Pulmonary artery endothelial cell (primary cell): Measurements from ENCODE around the gene TAS2R10. TPM values are rescaled to one million over a fixed set of nuclear protein-coding genes. Genes with fewer than 3 reads are reported as not detected.

ENCODE experiments used
- DNase-seq: peaks from one replicate; pipeline ENCODE4 v3.0.0-alpha.2; 2011; ENCODE audit warnings: low read depth, low spot score
- total RNA-seq: library from RNA; depleted of rRNA; stranded (reverse); fragments of >200 nt; gene quantifications from 2 replicates; pipeline ENCODE4 v1.2.3, GENCODE V29; 2014

TAS2R10 gene
- total RNA-seq, 1 donor from 2014 or later: 0.53 TPM

GRCh38 chr12:10779103-10779502 is 47.1 kb downstream of the TAS2R10 start:
- no peak for DNase-seq

Other genes with a start within 250 kb of the TAS2R10 start
- 26.1 and 34.1 TPM in 2 replicates for gene MAGOHB, start 212.7 kb downstream of the TAS2R10 start, total RNA-seq
- gene STYK1, start 152.3 kb downstream of the TAS2R10 start, total RNA-seq: 21.8 and 25.5 TPM in 2 replicates
- gene YBX3, start 103.0 kb downstream of the TAS2R10 start, total RNA-seq: 206 and 290 TPM in 2 replicates
- gene TAS2R7, start 23.7 kb downstream of the TAS2R10 start, total RNA-seq: not detected in 2 replicates
- 0.13 TPM in 1 of 2 replicates, not detected in the other for gene TAS2R8, start 19.1 kb downstream of the TAS2R10 start, total RNA-seq
- gene TAS2R9, start 16.2 kb downstream of the TAS2R10 start, total RNA-seq: not detected in 2 replicates
- gene PRR4, start 23.1 kb upstream of the TAS2R10 start, total RNA-seq: 0.21 and 0.46 TPM in 2 replicates
- 7.4 and 8.4 TPM in 2 replicates for gene PRH1, start 57.9 kb upstream of the TAS2R10 start, total RNA-seq
- gene TAS2R13, start 83.2 kb upstream of the TAS2R10 start, total RNA-seq: 0.56 and 0.73 TPM in 2 replicates
- gene PRH2, start 102.9 kb upstream of the TAS2R10 start, total RNA-seq: not detected in 2 replicates
- gene TAS2R14, start 112.9 kb upstream of the TAS2R10 start, total RNA-seq: 0.92 and 1.4 TPM in 2 replicates
- gene TAS2R50, start 160.6 kb upstream of the TAS2R10 start, total RNA-seq: 1.1 and 1.6 TPM in 2 replicates
- 2.2 TPM in 2 replicates for gene TAS2R20, start 171.9 kb upstream of the TAS2R10 start, total RNA-seq
- 3.9 and 4.1 TPM in 2 replicates for gene TAS2R19, start 196.3 kb upstream of the TAS2R10 start, total RNA-seq
- gene TAS2R31, start 205.0 kb upstream of the TAS2R10 start, total RNA-seq: 2.6 and 3.2 TPM in 2 replicates
- 1.3 and 1.6 TPM in 2 replicates for gene TAS2R46, start 235.9 kb upstream of the TAS2R10 start, total RNA-seq